ENCODE results near the gene HOXB9. TPM values are rescaled to one million over a fixed set of nuclear protein-coding genes. Genes with fewer than 3 reads are reported as not detected.

The HOXB9 gene
- total RNA-seq (under 1 TPM in 3 of 5 experiments, not detected in 2; 0.12 to 0.24 (median 0.16) TPM), polyA plus RNA-seq (not detected), total RNA-seq (not detected)

DNA sequence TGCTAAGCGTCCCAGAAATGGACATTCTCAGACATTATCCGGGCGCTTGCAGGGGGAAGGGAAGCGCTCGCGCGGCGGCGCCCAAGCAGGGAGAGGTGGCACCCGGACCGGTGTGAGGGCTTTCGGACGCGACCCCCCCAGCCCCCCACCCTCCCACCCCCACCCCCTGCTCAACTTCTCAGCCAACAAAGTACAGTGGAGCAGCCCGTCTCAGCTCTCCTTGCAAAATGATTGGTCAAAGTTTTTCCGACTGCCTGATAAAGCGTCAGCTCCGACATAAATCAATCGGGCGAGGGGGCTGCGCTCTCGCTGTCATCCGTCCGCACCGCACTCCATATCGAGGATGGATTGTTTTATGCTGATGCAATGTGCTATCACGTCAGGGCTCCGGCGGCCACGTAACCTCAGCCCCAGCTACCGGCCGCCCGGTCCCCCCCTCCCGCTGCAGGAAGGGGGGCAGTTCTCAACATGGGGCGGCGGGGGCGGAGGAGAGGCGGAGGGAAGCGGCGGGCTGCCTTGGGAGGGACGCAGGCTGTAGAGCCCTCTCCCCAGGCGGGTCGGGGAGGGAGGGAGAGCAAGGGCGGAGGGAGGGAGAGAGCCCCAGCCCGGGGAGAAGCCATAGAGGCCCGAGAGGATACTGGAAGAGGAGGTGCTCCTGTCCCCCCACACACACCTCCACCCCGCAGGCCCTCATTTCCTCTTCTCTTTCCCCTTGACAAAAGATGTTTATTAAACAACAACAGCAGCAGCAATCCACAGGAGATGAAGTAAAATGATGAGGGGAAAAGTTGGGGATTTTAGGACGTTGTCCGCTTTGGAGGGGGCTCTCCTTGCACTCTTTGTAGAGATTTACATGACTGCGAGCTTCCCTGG lies at the start of gene HOXB9:
HOXB9 (minus strand) TSS at position 114 of the 873 bp plus-strand sequence; CDS start at position 25, 89 bp downstream.
- peak in 1 of 9 donors; percentile 36 for DNase-seq
- peaks cover 15 to 16% of the 10 kb centered on the region in 2 donors for H3K4me1 ChIP-seq (ENCODE audit: control insufficient read depth in 2 of 2, insufficient read depth in 2 of 2, low read length in 2 of 2)
- peak within 1 kb of the TSS; percentile 80 to 91 (median 84) for H3K4me3 Mint-ChIP-seq
- H3K36me3 Mint-ChIP-seq: peaks cover 0 to 1% (median 0%) of the 10 kb centered on the region in 5 donors
- peak within 1 kb of the TSS in 2 of 9 donors; percentile 65 to 88 for H3K27ac Mint-ChIP-seq
- CTCF ChIA-PET: interaction anchor here (0.7 kb wide), 1 partner anchor 677 kb away, joined by 3 read pairs; no protein-coding TSS in a partner anchor
- H3K9me3 Mint-ChIP-seq: peaks cover 0 to 1% (median 0%) of the 10 kb centered on the region in 11 donors
- no peaks in the 10 kb centered on the region for H3K9me3 ChIP-seq (ENCODE audit: control insufficient read depth in 2 of 3, low read length in 3 of 3)
- peaks cover 32 to 44% of the 10 kb centered on the region in 2 donors for H3K27me3 ChIP-seq (ENCODE audit: control insufficient read depth in 2 of 2, insufficient read depth in 2 of 2, low read length in 2 of 2)
- no peaks in the 10 kb centered on the region for H3K36me3 ChIP-seq (ENCODE audit: control insufficient read depth in 2 of 3, insufficient read depth in 3 of 3, low read length in 3 of 3)
- ATAC-seq: peak; percentile 68
- H3K4me1 Mint-ChIP-seq: peaks cover 13 to 18% (median 14%) of the 10 kb centered on the region in 7 donors
- H3K4me3 ChIP-seq (ENCODE audit: low read length): peak within 1 kb of the TSS; percentile 62
- POLR2A ChIA-PET: no interaction called here
- intact Hi-C loops (cut with micrococcal nuclease): loop anchor here in 1 of 2 donors (5.0 kb wide), 1 partner anchor 121 kb away; no protein-coding TSS in a partner anchor
- peaks cover 80 to 92% (median 86%) of the 10 kb centered on the region in 5 donors for H3K27me3 Mint-ChIP-seq
- H3K27ac ChIP-seq (ENCODE audit: low read depth, low read length): no peak within 1 kb of the TSS

DNA sequence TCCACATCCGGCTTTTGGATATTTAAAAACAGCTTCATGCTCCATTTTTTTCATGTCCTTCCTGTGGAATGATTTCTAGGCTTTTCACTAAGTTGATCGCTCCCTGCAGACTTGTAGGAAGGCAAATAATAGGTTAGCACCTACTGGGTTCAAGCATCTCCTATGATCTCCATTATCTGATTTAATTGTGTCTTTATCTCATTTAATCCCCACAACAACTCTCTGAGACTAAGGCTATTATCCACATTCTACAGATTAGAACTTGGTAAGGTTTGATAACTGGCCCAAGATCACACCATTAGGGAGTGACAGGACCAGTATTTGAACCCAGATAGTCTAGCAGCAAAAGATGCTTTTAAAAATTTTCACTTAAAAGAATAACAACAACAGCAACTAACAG lies 46.2 kb upstream of the HOXB9 start:
- intact Hi-C loops (cut with micrococcal nuclease): no loop called here
- ATAC-seq: no peak
- H3K9me3 Mint-ChIP-seq: no peaks in the 10 kb centered on the region
- no peak overlapping the region for H3K27ac ChIP-seq (ENCODE audit: low read depth, low read length)
- no peaks in the 10 kb centered on the region for H3K4me1 ChIP-seq (ENCODE audit: control insufficient read depth in 2 of 2, insufficient read depth in 2 of 2, low read length in 2 of 2)
- ChIA-PET CTCF (interaction anchor here (2.8 kb wide), 1 partner anchor 206 kb away, joined by 11 read pairs; no protein-coding TSS in a partner anchor), POLR2A (no interaction called here)
- no peak overlapping the region for H3K4me3 Mint-ChIP-seq
- no peak overlapping the region for H3K27ac Mint-ChIP-seq
- peaks cover 28 to 55% (median 38%) of the 10 kb centered on the region in 5 donors for H3K27me3 Mint-ChIP-seq
- peaks cover 0 to 7% (median 5%) of the 10 kb centered on the region in 7 donors for H3K4me1 Mint-ChIP-seq
- no peaks in the 10 kb centered on the region for H3K36me3 ChIP-seq (ENCODE audit: control insufficient read depth in 2 of 3, insufficient read depth in 3 of 3, low read length in 3 of 3)
- no peak for DNase-seq
- no peaks in the 10 kb centered on the region for H3K9me3 ChIP-seq (ENCODE audit: control insufficient read depth in 2 of 3, low read length in 3 of 3)
- no peak overlapping the region for H3K4me3 ChIP-seq (ENCODE audit: low read length)
- no peaks in the 10 kb centered on the region for H3K27me3 ChIP-seq (ENCODE audit: control insufficient read depth in 2 of 2, insufficient read depth in 2 of 2, low read length in 2 of 2)
- no peaks in the 10 kb centered on the region for H3K36me3 Mint-ChIP-seq

DNA sequence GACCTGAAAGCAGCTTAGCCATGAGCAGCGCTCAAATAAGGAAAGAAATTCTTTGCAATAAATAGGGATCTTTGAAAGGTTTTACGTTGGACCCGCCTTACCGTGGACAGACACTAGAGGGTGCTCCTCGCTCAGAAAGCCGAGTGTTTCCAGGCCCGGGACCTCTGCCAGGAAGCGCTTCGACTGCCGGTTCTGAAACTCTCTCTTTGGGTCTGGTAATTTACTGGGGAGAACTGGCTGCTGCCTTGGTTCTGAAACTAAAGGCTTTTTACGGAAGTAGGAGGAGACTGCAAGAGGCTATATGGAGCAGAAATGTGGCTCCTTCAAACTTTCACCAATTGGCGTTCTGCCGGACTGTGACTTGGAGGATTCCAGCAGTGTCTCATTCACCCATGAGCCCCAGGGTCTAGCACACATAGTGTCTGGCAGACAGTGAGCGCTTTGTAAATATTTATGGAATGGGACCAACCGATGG lies 45.6 kb upstream of the HOXB9 start:
- Histone ChIP-seq H3K27me3 (ENCODE audit: control insufficient read depth in 2 of 2, insufficient read depth in 2 of 2, low read length in 2 of 2) (no peaks in the 10 kb centered on the region), H3K27ac (ENCODE audit: low read depth, low read length) (no peak overlapping the region), H3K36me3 (ENCODE audit: control insufficient read depth in 2 of 3, insufficient read depth in 3 of 3, low read length in 3 of 3) (no peaks in the 10 kb centered on the region), H3K4me1 (ENCODE audit: control insufficient read depth in 2 of 2, insufficient read depth in 2 of 2, low read length in 2 of 2) (no peaks in the 10 kb centered on the region), H3K4me3 (ENCODE audit: low read length) (no peak overlapping the region), H3K9me3 (ENCODE audit: control insufficient read depth in 2 of 3, low read length in 3 of 3) (no peaks in the 10 kb centered on the region)
- H3K27me3 Mint-ChIP-seq: peaks cover 28 to 54% (median 42%) of the 10 kb centered on the region in 5 donors
- no peaks in the 10 kb centered on the region for H3K9me3 Mint-ChIP-seq
- ATAC-seq: peak; percentile 90
- H3K36me3 Mint-ChIP-seq: no peaks in the 10 kb centered on the region
- intact Hi-C loops (cut with micrococcal nuclease): loop anchor here (1.0 to 2.0 kb wide), 4 partner anchors 120 to 361 kb away; no protein-coding TSS in a partner anchor
- DNase-seq: peak; percentile 42 to 70 (median 60)
- peaks cover 0 to 7% (median 5%) of the 10 kb centered on the region in 7 donors for H3K4me1 Mint-ChIP-seq
- H3K4me3 Mint-ChIP-seq: peak overlapping the region in 8 of 10 donors; percentile 16 to 62 (median 54)
- no peak overlapping the region for H3K27ac Mint-ChIP-seq
- POLR2A ChIA-PET: no interaction called here
- CTCF ChIA-PET: interaction anchor here (1.5 to 2.8 kb wide), 2 partner anchors 207 to 213 kb away, joined by 4 to 11 read pairs; no protein-coding TSS in a partner anchor

DNA sequence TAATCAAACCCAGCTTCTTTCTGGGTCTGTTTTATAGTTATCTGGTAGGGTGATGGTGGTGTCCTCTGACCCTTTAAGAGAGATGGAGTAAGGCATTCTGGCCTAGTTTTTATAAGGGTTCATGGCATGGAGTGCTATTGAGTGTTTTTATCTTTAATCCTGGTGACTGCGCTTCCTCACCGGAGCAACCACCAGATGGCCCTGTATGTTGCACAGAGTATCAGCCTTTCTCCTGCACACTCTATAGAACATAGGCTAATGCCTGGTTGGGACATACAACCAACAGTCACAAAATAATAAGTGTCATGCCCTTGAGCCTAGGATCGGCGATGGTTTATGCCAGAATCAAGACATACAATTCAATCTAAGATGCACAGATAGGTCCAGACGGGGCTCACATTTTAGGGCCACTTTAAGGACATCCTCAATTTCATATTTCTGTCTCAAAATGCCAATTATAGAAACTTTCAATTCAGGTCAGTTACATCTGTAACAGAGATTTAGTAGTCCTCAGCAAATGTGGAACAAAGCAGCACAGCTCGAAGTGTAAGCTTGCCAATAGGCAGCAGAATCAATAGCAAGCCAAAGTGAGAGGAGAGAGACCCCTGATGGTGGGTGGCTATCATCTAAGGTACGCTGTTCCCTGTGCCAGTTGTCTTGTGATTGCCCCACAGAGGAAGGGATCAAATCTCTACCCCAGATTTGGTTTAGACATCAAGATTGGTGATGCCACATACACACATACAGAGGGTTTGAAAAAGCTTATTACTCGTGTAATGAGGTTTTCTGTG lies 37.2 kb upstream of the HOXB9 start:
- POLR2A ChIA-PET: no interaction called here
- no peaks in the 10 kb centered on the region for H3K27me3 ChIP-seq (ENCODE audit: control insufficient read depth in 2 of 2, insufficient read depth in 2 of 2, low read length in 2 of 2)
- CTCF ChIA-PET: interaction anchor here (0.9 kb wide), 1 partner anchor 216 kb away, joined by 3 read pairs; no protein-coding TSS in a partner anchor

DNA sequence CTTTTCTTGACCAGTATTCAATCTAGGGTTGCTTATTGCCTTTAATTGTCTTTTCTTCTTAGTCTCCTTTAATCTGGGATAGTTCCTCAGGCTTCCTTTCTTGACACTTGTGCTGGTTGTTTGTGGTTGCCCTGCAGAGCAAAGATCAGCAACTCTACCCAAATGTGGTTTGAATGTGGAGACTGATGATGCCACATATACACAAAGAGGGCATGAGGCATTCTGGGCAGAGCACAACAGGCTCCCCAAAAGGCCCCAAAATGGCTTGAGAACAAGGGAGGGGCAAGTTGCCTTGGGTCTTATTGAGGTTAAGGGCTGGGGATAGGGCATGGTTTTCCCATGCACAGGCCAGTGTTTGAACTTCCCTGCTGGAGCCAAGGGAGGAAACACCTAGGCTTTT lies 29.8 kb upstream of the HOXB9 start:
- no peak overlapping the region for H3K4me3 ChIP-seq (ENCODE audit: low read length)
- H3K9me3 ChIP-seq (ENCODE audit: control insufficient read depth in 2 of 3, low read length in 3 of 3): no peaks in the 10 kb centered on the region
- no peaks in the 10 kb centered on the region for H3K27me3 ChIP-seq (ENCODE audit: control insufficient read depth in 2 of 2, insufficient read depth in 2 of 2, low read length in 2 of 2)
- Mint-ChIP-seq H3K27me3 (peaks cover 0 to 50% (median 6%) of the 10 kb centered on the region in 5 donors), H3K4me3 (no peak overlapping the region), H3K27ac (no peak overlapping the region), H3K4me1 (peaks cover 0 to 6% (median 1%) of the 10 kb centered on the region in 7 donors), H3K9me3 (peaks cover 0 to 2% (median 0%) of the 10 kb centered on the region in 11 donors), H3K36me3 (peaks cover 0 to 3% (median 0%) of the 10 kb centered on the region in 5 donors)
- intact Hi-C loops (cut with micrococcal nuclease): no loop called here
- POLR2A ChIA-PET: no interaction called here
- CTCF ChIA-PET: interaction anchor here (0.5 kb wide), 1 partner anchor 54 kb away, joined by 4 read pairs; no protein-coding TSS in a partner anchor
- no peaks in the 10 kb centered on the region for H3K4me1 ChIP-seq (ENCODE audit: control insufficient read depth in 2 of 2, insufficient read depth in 2 of 2, low read length in 2 of 2)
- no peak overlapping the region for H3K27ac ChIP-seq (ENCODE audit: low read depth, low read length)
- ATAC-seq: no peak
- no peak for DNase-seq
- H3K36me3 ChIP-seq (ENCODE audit: control insufficient read depth in 2 of 3, insufficient read depth in 3 of 3, low read length in 3 of 3): no peaks in the 10 kb centered on the region

More for the DNA sequence above, 37.2 kb upstream of the HOXB9 start:
- H3K4me1 ChIP-seq (ENCODE audit: control insufficient read depth in 2 of 2, insufficient read depth in 2 of 2, low read length in 2 of 2): no peaks in the 10 kb centered on the region
- intact Hi-C loops (cut with micrococcal nuclease): no loop called here
- ATAC-seq (no peak), DNase-seq (no peak)
- Mint-ChIP-seq H3K36me3 (no peaks in the 10 kb centered on the region), H3K9me3 (peaks cover 0 to 2% (median 0%) of the 10 kb centered on the region in 11 donors), H3K27ac (no peak overlapping the region), H3K27me3 (peaks cover 6 to 30% (median 20%) of the 10 kb centered on the region in 5 donors), H3K4me3 (no peak overlapping the region), H3K4me1 (no peaks in the 10 kb centered on the region)
- no peak overlapping the region for H3K27ac ChIP-seq (ENCODE audit: low read depth, low read length)
- H3K4me3 ChIP-seq (ENCODE audit: low read length): no peak overlapping the region
- H3K9me3 ChIP-seq (ENCODE audit: control insufficient read depth in 2 of 3, low read length in 3 of 3): no peaks in the 10 kb centered on the region
- no peaks in the 10 kb centered on the region for H3K36me3 ChIP-seq (ENCODE audit: control insufficient read depth in 2 of 3, insufficient read depth in 3 of 3, low read length in 3 of 3)

DNA sequence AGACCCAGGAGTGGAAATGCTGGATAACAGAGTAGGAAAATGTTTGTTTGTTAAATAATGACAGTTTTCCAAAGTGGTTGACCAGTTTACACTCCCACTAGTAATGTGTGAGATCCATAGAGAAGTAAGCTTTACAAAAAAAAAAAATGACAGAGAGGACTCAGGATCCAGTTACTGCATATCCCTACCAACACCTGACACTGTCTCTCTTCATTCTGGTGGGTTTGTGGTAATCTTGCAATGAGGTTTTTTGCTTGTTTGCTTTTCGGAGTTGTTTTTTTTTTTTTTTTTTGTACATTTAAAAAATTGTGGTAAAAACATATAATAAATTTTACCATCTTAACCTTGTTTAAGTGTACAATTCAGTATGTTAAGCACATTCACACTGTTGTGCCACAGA lies 23.6 kb upstream of the HOXB9 start:
- Histone ChIP-seq H3K27me3 (ENCODE audit: control insufficient read depth in 2 of 2, insufficient read depth in 2 of 2, low read length in 2 of 2) (peaks cover 0 to 26% of the 10 kb centered on the region in 2 donors), H3K4me3 (ENCODE audit: low read length) (no peak overlapping the region), H3K9me3 (ENCODE audit: control insufficient read depth in 2 of 3, low read length in 3 of 3) (no peaks in the 10 kb centered on the region), H3K27ac (ENCODE audit: low read depth, low read length) (no peak overlapping the region), H3K4me1 (ENCODE audit: control insufficient read depth in 2 of 2, insufficient read depth in 2 of 2, low read length in 2 of 2) (peaks cover 0 to 6% of the 10 kb centered on the region in 2 donors), H3K36me3 (ENCODE audit: control insufficient read depth in 2 of 3, insufficient read depth in 3 of 3, low read length in 3 of 3) (no peaks in the 10 kb centered on the region)
- peaks cover 0 to 3% (median 0%) of the 10 kb centered on the region in 5 donors for H3K36me3 Mint-ChIP-seq
- H3K4me3 Mint-ChIP-seq: no peak overlapping the region
- peaks cover 37 to 71% (median 44%) of the 10 kb centered on the region in 5 donors for H3K27me3 Mint-ChIP-seq
- POLR2A ChIA-PET: no interaction called here
- DNase-seq (no peak), ATAC-seq (no peak)
- no peak overlapping the region for H3K27ac Mint-ChIP-seq
- peaks cover 7 to 26% (median 19%) of the 10 kb centered on the region in 7 donors for H3K4me1 Mint-ChIP-seq
- CTCF ChIA-PET: interaction anchor here (0.6 kb wide), 1 partner anchor 534 kb away, joined by 3 read pairs; no protein-coding TSS in a partner anchor
- peaks cover 0 to 2% (median 0%) of the 10 kb centered on the region in 11 donors for H3K9me3 Mint-ChIP-seq
- intact Hi-C loops (cut with micrococcal nuclease): no loop called here

Measured in naive thymus-derived CD4-positive, alpha-beta T cell (primary cell).